GM12872 (cell line): ENCODE data around the gene WASHC3.

ENCODE experiments used
- TF ChIP-seq, protein P1 (sequence below): IDR thresholded peaks from 3 replicates; pipeline ENCODE4 v1.5.1; 2011; ENCODE audit warnings: low read depth, mild to moderate bottlenecking, low read length, moderate library complexity; ENCODE audit not compliant: insufficient read depth

Gene WASHC3

DNA sequence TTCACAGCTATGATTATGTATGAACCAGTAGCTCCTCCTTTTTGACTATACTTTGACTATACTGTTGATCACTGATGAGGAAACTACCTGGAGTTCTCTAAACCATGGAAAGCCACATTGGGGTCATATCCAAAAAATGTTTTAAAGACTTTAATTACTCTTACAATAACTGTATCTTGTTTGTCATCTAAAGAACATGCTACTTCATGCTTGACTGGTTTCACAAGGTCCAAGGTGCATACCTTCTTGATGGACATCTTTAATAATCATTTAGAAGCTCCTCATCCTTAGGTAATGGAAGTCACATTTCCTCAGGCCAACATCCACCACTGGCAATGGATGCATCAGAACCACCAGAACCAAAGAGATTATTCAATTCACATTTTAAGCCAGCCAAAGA, 29.9 kb downstream of the WASHC3 start:
- TF ChIP-seq, protein P1, sequence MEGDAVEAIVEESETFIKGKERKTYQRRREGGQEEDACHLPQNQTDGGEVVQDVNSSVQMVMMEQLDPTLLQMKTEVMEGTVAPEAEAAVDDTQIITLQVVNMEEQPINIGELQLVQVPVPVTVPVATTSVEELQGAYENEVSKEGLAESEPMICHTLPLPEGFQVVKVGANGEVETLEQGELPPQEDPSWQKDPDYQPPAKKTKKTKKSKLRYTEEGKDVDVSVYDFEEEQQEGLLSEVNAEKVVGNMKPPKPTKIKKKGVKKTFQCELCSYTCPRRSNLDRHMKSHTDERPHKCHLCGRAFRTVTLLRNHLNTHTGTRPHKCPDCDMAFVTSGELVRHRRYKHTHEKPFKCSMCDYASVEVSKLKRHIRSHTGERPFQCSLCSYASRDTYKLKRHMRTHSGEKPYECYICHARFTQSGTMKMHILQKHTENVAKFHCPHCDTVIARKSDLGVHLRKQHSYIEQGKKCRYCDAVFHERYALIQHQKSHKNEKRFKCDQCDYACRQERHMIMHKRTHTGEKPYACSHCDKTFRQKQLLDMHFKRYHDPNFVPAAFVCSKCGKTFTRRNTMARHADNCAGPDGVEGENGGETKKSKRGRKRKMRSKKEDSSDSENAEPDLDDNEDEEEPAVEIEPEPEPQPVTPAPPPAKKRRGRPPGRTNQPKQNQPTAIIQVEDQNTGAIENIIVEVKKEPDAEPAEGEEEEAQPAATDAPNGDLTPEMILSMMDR: no peak

DNA sequence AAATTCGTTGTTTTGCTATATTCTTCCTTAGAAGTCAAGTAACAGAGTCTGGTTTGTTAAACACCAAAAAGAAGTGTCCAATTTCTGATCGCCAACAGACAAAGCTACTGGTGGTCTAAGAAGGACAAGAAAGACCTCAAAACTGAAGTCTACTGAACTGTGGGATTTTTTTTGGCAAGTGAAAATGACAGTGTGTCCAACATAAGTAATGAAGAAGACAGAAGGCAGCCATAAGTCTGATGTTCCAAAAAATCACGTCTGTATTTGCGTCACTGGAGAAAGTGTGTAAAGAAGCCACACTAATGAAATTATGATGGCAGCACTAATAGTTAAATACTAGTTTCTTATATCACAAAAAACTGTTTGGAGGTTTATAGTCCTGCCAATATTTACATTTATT, 32.6 kb downstream of the WASHC3 start:
- TF ChIP-seq, protein P1: no peak

DNA sequence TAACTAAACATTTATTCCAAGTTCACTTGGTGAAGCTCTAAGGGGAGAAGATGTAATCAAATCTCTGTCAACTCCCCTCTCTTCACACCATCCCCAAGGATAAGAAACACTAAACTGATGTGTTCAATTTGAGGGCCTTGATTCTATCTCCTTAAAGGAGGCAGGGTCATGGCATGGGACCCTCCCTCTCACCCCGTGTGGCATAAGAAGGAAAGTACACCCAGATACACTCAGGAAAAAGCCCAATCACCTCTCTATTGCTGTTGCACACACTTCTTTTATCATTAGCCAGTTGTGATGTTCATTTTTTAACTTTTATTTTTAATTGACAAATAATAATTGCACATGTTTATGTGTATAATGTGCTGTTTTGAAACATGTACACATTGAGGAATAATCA, 35.1 kb downstream of the WASHC3 start:
- TF ChIP-seq, protein P1: no peak

DNA sequence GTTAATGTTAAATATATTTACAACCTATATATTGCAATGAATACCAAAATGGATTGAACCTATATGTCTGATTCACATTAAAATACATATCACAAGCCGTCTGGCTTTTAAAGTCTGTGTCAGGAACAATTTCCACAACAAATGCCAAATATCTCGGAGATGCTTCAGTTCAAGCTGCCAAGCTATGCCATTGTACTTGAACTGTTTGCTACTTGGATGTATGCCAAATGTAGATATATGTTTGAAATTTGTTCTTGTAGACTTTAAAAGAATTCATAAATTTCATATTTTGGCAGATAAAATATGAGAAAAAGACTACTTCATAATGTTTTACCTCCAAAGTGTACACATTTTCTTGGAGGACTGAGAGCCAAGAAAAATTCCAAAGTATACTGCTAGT, 37.0 kb downstream of the WASHC3 start:
- TF ChIP-seq, protein P1: no peak

DNA sequence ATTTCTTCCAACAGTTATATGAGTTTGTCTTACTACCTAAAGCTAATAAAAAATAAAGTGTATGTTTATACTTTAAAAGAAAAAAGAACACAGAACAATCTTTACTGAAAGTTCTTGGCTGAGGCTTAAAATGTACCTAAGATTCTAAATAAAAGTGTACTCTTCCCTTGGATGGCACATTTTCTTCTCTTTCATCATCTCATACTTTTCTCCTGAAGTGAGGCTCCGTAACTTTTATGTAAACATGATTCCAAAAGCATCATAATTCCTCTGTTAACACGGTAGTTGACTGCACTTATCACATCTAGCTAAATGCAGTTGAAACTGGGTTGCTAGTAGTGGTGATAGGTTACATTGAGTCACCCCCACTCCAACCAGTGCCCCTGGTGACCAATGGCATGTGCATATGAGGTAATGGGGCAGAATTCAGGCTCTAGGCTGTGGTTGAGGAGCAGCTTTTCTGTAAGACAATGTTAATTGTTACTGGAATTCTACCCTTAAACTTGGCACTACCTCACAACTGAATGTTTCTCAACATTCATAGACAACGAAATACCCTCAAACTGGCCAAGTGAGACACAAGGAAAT, 38.4 kb downstream of the WASHC3 start:
- TF ChIP-seq, protein P1: no peak

DNA sequence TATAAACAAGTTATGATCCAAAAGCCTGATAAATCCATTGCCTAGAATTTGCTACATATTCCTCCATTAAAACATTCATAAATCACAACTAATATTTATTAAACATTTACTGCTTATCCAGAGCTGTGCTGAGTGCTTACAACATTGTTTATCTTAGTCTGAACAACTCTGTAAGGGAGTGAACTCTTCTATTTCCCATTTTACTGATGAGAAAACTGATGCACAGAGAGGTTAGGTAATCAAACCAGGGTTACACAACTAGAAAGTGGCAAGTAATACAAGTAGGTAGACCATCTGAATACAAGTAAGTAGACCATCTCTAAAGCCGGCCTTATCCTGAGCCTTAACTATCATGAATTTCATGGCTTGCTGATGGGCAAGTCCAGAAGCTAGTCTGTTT, 39.5 kb downstream of the WASHC3 start:
- TF ChIP-seq, protein P1: no peak

DNA sequence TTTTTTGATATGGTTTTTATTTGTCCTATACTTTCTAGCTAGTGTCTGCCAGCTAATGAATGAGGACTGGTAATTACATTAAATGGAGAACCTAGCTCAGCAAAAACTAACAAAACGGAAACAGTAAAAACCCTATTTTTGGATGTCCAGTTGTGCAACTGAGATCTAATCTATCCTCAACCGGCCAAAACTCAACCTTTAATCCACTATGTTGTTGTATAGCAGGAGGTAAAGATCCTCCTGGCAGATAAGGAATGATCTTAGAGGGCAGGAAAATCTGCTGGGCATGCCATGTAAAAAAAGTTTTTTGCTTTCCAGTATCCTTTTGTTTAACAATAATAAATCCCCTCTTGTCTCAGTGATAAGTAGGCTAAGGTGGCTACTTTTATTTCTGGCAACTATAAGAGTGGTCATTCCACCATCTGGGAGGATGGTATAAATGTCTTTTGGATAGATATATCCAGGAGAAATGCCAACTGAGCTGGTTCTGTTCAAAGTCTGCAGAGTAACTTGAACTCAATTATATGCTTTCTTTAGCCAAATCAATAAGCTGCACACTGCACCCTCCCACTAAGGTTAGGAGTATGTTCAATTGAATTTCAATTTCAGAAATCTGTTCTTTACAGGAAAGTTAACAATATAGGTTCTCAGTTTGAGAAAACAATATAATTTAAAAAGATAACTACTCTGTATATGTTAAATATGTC, 40.1 kb downstream of the WASHC3 start:
- TF ChIP-seq, protein P1: no peak

DNA sequence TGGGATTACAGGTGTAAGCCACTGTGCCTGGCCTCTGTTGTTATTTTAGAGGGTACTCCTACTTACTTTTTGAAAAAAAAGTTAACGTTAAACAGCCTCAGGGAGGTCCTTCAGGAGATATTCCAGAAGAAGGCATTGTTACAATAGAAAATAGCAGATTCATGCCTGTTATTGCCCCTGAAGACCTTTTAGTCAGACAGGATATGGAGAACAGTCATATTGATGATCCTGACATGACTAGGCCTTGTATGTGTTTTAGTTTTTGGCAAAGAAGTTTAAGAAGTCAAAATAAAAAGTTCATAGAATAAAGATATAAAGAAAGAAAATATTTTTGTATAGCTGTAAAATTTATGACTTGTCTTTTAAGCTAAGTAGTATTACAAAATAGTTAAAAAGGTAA, 45.3 kb downstream of the WASHC3 start:
- TF ChIP-seq, protein P1: no peak
